HG03060 (cell line): ENCODE data around the gene TPRN.
"Not testable (repeated sequence)": the region's sequence is repeated elsewhere in the genome, so short reads cannot be mapped to it uniquely, and the experiment has no call there.

Source experiments
- ATAC-seq: cut with Tn5 transposase; IDR thresholded peaks from one replicate; pipeline ENCODE4 v1.9.1; 2021; ENCODE audit warnings: low read depth, moderate number of reproducible peaks; ENCODE audit not compliant: unreplicated experiment

Gene TPRN

GRCh38 chr9:137200311-137201204 lies at the start of gene TPRN:
TPRN (minus strand) TSS chr9:137200741; CDS start chr9:137200711, 30 bp downstream.
- peak; percentile 75 for ATAC-seq

GRCh38 chr9:137247916-137248175 lies 47.3 kb upstream of the TPRN start:
- no peak for ATAC-seq

GRCh38 chr9:137247135-137247915 lies 46.8 kb upstream of the TPRN start:
- no peak for ATAC-seq

- no peak for ATAC-seq
Measured at GRCh38 chr9:137245450-137246421, 45.2 kb upstream of the TPRN start.

GRCh38 chr9:137244486-137245449 lies 44.2 kb upstream of the TPRN start:
- no peak for ATAC-seq

GRCh38 chr9:137243626-137244485 lies 43.3 kb upstream of the TPRN start:
- no peak for ATAC-seq

- ATAC-seq: not testable (repeated sequence)
Measured at GRCh38 chr9:137243266-137243625, 42.7 kb upstream of the TPRN start.

GRCh38 chr9:137242269-137243203 lies 42.0 kb upstream of the TPRN start:
- ATAC-seq: no peak

- no peak for ATAC-seq
Measured at GRCh38 chr9:137241490-137242268, 41.1 kb upstream of the TPRN start.

GRCh38 chr9:137240841-137241489 lies 40.4 kb upstream of the TPRN start, which contains the start of gene TUBB4B:
TUBB4B (plus strand) TSS chr9:137241287; CDS start chr9:137241361, 74 bp downstream.
- peak; percentile 84 for ATAC-seq

GRCh38 chr9:137240318-137240840 lies 39.8 kb upstream of the TPRN start:
- peak; percentile 1 for ATAC-seq

GRCh38 chr9:137239541-137240200 lies 39.1 kb upstream of the TPRN start:
- ATAC-seq: not testable (repeated sequence)

- no peak for ATAC-seq
Measured at GRCh38 chr9:137237759-137238726, 37.5 kb upstream of the TPRN start.

- no peak for ATAC-seq
Measured at GRCh38 chr9:137236936-137237421, 36.4 kb upstream of the TPRN start.
